Glutamatergic neuron (in vitro differentiated cells): ENCODE measurements around the gene GLT1D1. TPM values are rescaled to one million over a fixed set of nuclear protein-coding genes. Genes with fewer than 3 reads are reported as not detected.
"Not testable (repeated sequence)": the region's sequence is repeated elsewhere in the genome, so short reads cannot be mapped to it uniquely, and the experiment has no call there.

Experiments
- DNase-seq: peaks from one replicate; pipeline ENCODE4 v3.0.0; 2022
- H3K27ac Mint-ChIP-seq: one replicate; pipeline ENCODE4 v1.8.0; 2020; ENCODE audit warnings: mild to moderate bottlenecking, mixed read lengths, inconsistent platforms; ENCODE audit not compliant: unreplicated experiment
- H3K27me3 Mint-ChIP-seq: one replicate; pipeline ENCODE4 v1.8.0; 2020; ENCODE audit warnings: mild to moderate bottlenecking, moderate library complexity, mixed read lengths, inconsistent platforms; ENCODE audit not compliant: unreplicated experiment
- H3K36me3 Mint-ChIP-seq: one replicate; pipeline ENCODE4 v1.8.0; 2020; ENCODE audit warnings: mild to moderate bottlenecking, mixed read lengths, inconsistent platforms; ENCODE audit not compliant: unreplicated experiment
- H3K4me1 Mint-ChIP-seq: one replicate; pipeline ENCODE4 v1.8.0; 2020; ENCODE audit warnings: mild to moderate bottlenecking, low read depth, mixed read lengths, inconsistent platforms; ENCODE audit not compliant: unreplicated experiment
- H3K4me3 Mint-ChIP-seq: one replicate; pipeline ENCODE4 v1.8.0; 2020; ENCODE audit warnings: mild to moderate bottlenecking, mixed read lengths, inconsistent platforms; ENCODE audit not compliant: unreplicated experiment
- H3K9me3 Mint-ChIP-seq: one replicate; pipeline ENCODE4 v1.8.0; 2020; ENCODE audit warnings: mild to moderate bottlenecking, moderate library complexity, mixed read lengths, inconsistent platforms; ENCODE audit not compliant: unreplicated experiment
- total RNA-seq: library from RNA; stranded (reverse); fragmentation: NEBNext Ultra II Directional; extraction: Animal tissue kit (Norgen Biotek cat#: 25700); gene quantifications from one replicate; pipeline ENCODE4 v1.2.1, GENCODE V29; 2021; ENCODE audit not compliant: unreplicated experiment
- TF ChIP-seq, protein P1 (sequence below): fragments of 200-600 bp; sonication (generic); IDR thresholded peaks from one replicate; pipeline ENCODE4 v1.5.0; 2021; ENCODE audit not compliant: partially characterized antibody, unreplicated experiment

GLT1D1 gene
- total RNA-seq, 1 donor from 2014 or later: 4.4 TPM

GRCh38 chr12:128827724-128828123, 25.6 kb upstream of the GLT1D1 start:
- H3K9me3 Mint-ChIP-seq: peaks cover 12% of the 10 kb centered on the region
- no peak overlapping the region for H3K4me3 Mint-ChIP-seq
- H3K4me1 Mint-ChIP-seq: peaks cover 9% of the 10 kb centered on the region
- DNase-seq: no peak
- H3K27ac Mint-ChIP-seq: no peak overlapping the region
- TF ChIP-seq, protein P1, sequence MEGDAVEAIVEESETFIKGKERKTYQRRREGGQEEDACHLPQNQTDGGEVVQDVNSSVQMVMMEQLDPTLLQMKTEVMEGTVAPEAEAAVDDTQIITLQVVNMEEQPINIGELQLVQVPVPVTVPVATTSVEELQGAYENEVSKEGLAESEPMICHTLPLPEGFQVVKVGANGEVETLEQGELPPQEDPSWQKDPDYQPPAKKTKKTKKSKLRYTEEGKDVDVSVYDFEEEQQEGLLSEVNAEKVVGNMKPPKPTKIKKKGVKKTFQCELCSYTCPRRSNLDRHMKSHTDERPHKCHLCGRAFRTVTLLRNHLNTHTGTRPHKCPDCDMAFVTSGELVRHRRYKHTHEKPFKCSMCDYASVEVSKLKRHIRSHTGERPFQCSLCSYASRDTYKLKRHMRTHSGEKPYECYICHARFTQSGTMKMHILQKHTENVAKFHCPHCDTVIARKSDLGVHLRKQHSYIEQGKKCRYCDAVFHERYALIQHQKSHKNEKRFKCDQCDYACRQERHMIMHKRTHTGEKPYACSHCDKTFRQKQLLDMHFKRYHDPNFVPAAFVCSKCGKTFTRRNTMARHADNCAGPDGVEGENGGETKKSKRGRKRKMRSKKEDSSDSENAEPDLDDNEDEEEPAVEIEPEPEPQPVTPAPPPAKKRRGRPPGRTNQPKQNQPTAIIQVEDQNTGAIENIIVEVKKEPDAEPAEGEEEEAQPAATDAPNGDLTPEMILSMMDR: no peak
- no peaks in the 10 kb centered on the region for H3K36me3 Mint-ChIP-seq
- peaks cover 5% of the 10 kb centered on the region for H3K27me3 Mint-ChIP-seq

- Mint-ChIP-seq H3K4me1 (peaks cover 7% of the 10 kb centered on the region), H3K4me3 (peak overlapping the region; percentile 35), H3K27me3 (peaks cover under 1% of the 10 kb centered on the region)
These were observed 23.3 kb upstream of the GLT1D1 start for GRCh38 chr12:128829861-128830504.

DNA sequence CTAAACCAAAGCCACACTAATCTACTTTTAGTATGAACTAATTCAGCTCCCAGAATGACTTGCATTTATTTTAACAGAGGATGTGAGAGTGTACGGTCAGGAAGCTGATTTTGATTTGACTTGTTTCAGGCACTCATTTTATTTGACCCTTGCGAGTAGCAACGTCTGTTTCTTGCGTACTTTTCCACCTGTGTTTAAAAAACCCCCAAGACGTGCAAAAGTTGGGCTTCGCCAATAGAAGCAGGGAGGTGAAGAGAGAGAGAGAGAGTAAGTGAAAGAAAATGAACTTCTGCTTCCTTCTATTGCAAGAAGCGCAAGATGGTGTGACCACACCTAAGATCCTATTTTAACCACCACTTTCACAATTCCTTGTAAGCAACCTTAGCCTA, 22.8 kb upstream of the GLT1D1 start:
- peaks cover 6% of the 10 kb centered on the region for H3K4me1 Mint-ChIP-seq
- H3K36me3 Mint-ChIP-seq: no peaks in the 10 kb centered on the region
- DNase-seq: no peak
- TF ChIP-seq, protein P1: no peak
- peaks cover 2% of the 10 kb centered on the region for H3K27me3 Mint-ChIP-seq
- H3K9me3 Mint-ChIP-seq: peaks cover 8% of the 10 kb centered on the region
- no peak overlapping the region for H3K4me3 Mint-ChIP-seq
- H3K27ac Mint-ChIP-seq: no peak overlapping the region

More at GRCh38 chr12:128829861-128830504, 23.3 kb upstream of the GLT1D1 start:
- H3K9me3 Mint-ChIP-seq: peaks cover 9% of the 10 kb centered on the region
- DNase-seq: no peak
- peak overlapping the region; percentile 38 for H3K27ac Mint-ChIP-seq
- H3K36me3 Mint-ChIP-seq: no peaks in the 10 kb centered on the region
- TF ChIP-seq, protein P1: no peak

DNA sequence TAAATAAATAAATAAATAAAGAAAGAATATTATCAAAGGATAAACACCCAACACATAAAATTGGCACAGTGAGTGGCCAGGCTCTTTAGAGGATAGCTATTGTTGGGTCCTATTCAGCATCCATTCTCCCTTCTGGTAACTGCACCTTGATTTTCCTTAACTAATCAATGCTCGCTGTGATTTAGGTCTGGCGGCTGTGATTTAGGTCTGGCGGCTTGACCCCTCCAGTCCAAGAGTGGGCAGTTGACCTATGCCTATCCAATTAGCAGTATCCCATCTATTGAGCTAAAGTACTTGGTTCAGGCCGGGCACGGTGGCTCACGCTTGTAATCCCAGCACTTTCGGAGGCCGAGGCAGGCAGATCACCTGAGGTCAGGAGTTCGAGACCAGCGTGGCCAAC, 19.9 kb upstream of the GLT1D1 start:
- H3K9me3 Mint-ChIP-seq: peaks cover 8% of the 10 kb centered on the region
- H3K36me3 Mint-ChIP-seq: peaks cover 4% of the 10 kb centered on the region
- TF ChIP-seq, protein P1: no peak
- H3K4me3 Mint-ChIP-seq: no peak overlapping the region
- peaks cover 6% of the 10 kb centered on the region for H3K4me1 Mint-ChIP-seq
- DNase-seq: no peak
- H3K27ac Mint-ChIP-seq: no peak overlapping the region
- peaks cover 4% of the 10 kb centered on the region for H3K27me3 Mint-ChIP-seq

DNA sequence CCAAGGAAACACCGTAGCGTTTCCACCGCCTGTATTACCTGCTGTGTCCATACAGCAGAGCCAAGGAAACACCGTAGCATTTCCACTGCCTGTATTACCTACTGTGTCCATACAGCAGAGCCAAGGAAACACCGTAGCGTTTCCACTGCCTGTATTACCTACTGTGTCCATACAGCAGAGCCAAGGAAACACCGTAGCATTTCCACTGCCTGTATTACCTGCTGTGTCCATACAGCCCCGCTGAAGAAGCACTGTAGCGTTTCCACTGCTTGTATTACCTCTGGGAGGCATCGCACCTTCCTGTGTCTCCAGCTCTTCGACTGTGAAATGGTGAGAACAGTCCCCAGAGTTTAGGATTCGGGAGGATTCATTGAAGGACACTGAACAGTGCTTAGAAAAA, 13.4 kb upstream of the GLT1D1 start:
- not testable (repeated sequence) for H3K9me3 Mint-ChIP-seq, H3K4me1 Mint-ChIP-seq, H3K27me3 Mint-ChIP-seq, H3K36me3 Mint-ChIP-seq, DNase-seq, H3K4me3 Mint-ChIP-seq, H3K27ac Mint-ChIP-seq
